Gastroesophageal sphincter (tissue), 4 donors: ENCODE results near the gene LHFPL3. TPM values are rescaled to one million over a fixed set of nuclear protein-coding genes. Genes with fewer than 3 reads are reported as not detected.

Source experiments
- ATAC-seq: fragments of 150-250 bp; one replicate; pipeline ENCODE4 v1.9.1; 2016; ENCODE audit warnings: mild to moderate bottlenecking, moderate library complexity
- H3K27ac ChIP-seq, 4 donors: fragments of 200-600 bp; sonication (generic) in 3 of 4; 1 replicate in 3 of 4; 2 replicates in 1 of 4; pipeline ENCODE4 v1.5.1; 2016 to 2019
- H3K27me3 ChIP-seq: fragments of 200-600 bp; sonication (generic); one replicate; pipeline ENCODE4 v1.5.1; 2019
- H3K36me3 ChIP-seq, 2 donors: fragments of 200-600 bp; sonication (generic); one replicate each; pipeline ENCODE4 v1.5.1; 2019; ENCODE audit warnings: control low read depth in 1 of 2
- H3K4me1 ChIP-seq, 3 donors: fragments of 200-600 bp; sonication (generic); 1 replicate in 2 of 3; 2 replicates in 1 of 3; pipeline ENCODE4 v1.5.1; 2016 to 2019; ENCODE audit warnings: control low read depth in 2 of 3
- H3K4me3 ChIP-seq, 2 donors: fragments of 200-600 bp; sonication (generic); one replicate each; pipeline ENCODE4 v1.5.1; 2019; ENCODE audit warnings: mild to moderate bottlenecking in 1 of 2, moderate library complexity in 1 of 2
- H3K9me3 ChIP-seq, 3 donors: fragments of 200-600 bp; sonication (generic); one replicate each; pipeline ENCODE4 v1.5.1; 2017 to 2019; ENCODE audit warnings: control low read depth in 2 of 3
- EP300 ChIP-seq: sonication (generic); formaldehyde crosslinking; IDR thresholded peaks from one replicate; pipeline ENCODE4 v1.6.1; 2017; ENCODE audit warnings: antibody characterized with exemption, mild to moderate bottlenecking
- POLR2A ChIP-seq, 2 donors: fragments of 450-650 bp; IDR thresholded peaks; one replicate each; pipeline ENCODE4 v1.6.1; 2017; ENCODE audit warnings: antibody characterized with exemption in 2 of 2, mild to moderate bottlenecking in 2 of 2, moderate library complexity in 1 of 2
- POLR2AphosphoS5 ChIP-seq: sonication (generic); formaldehyde crosslinking; IDR thresholded peaks from one replicate; pipeline ENCODE4 v1.6.1; 2017; ENCODE audit warnings: antibody characterized with exemption
- WGBS, 2 donors: methylation state at CpG; one replicate each; pipeline ENCODE4 v1.1.5; 2018; ENCODE audit warnings: low coverage in 1 of 2; 5-methylcytosine and 5-hydroxymethylcytosine counted together
- total RNA-seq, 4 donors: library from RNA; depleted of rRNA; stranded (reverse); fragments of >200 nt; gene quantifications; one replicate each; pipeline ENCODE4 v1.1.0, GENCODE V29; 2016
- TF ChIP-seq, protein P1 (sequence below), 4 experiments: fragments of 200-600 bp in 2 of 4; fragments of 450-650 bp in 2 of 4; sonication (generic) in 1 of 4; IDR thresholded peaks; one replicate each; pipeline ENCODE4 v1.5.1; 2017 to 2019; ENCODE audit warnings: antibody characterized with exemption in 4 of 4, mild to moderate bottlenecking in 2 of 4, moderate library complexity in 2 of 4

LHFPL3 gene
- total RNA-seq, 4 donors from 2014 or later, result not detected

DNA sequence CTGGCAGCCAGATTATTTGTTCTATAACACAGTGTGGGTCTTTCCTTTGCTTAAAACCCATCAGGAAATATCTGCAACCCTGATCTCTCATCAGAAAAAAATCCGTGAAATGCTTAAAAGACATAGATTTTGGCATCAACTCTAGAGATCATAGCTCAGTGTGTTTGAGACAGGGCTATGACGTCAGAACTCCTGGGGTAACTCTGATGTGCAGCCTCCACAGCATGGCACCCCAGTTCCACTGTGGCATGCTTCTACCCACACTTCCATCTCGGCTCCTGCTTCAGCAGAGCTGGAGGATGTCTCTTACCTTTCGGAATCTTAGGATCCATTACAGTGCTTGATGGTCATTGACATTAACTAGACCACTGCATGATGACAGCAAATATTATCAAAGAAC is 205.7 kb downstream of the LHFPL3 start:
- Histone ChIP-seq H3K4me3 (no peak overlapping the region), H3K4me1 (no peaks in the 10 kb centered on the region), H3K9me3 (peaks cover 0 to 3% (median 0%) of the 10 kb centered on the region in 3 donors), H3K36me3 (no peaks in the 10 kb centered on the region), H3K27me3 (no peaks in the 10 kb centered on the region), H3K27ac (no peak overlapping the region)
- no peak for ATAC-seq
- no peak for TF ChIP-seq POLR2A (IDR thresholded peaks at IDR 0.05)
- no peak for TF ChIP-seq POLR2AphosphoS5
- no peak for TF ChIP-seq EP300
- TF ChIP-seq, protein P1, sequence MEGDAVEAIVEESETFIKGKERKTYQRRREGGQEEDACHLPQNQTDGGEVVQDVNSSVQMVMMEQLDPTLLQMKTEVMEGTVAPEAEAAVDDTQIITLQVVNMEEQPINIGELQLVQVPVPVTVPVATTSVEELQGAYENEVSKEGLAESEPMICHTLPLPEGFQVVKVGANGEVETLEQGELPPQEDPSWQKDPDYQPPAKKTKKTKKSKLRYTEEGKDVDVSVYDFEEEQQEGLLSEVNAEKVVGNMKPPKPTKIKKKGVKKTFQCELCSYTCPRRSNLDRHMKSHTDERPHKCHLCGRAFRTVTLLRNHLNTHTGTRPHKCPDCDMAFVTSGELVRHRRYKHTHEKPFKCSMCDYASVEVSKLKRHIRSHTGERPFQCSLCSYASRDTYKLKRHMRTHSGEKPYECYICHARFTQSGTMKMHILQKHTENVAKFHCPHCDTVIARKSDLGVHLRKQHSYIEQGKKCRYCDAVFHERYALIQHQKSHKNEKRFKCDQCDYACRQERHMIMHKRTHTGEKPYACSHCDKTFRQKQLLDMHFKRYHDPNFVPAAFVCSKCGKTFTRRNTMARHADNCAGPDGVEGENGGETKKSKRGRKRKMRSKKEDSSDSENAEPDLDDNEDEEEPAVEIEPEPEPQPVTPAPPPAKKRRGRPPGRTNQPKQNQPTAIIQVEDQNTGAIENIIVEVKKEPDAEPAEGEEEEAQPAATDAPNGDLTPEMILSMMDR (IDR thresholded peaks at IDR 0.05), result no peak
- WGBS, 2 donors, result 50 to 58% methylated on average over 2 to 4 of the region's 4 CpGs

DNA sequence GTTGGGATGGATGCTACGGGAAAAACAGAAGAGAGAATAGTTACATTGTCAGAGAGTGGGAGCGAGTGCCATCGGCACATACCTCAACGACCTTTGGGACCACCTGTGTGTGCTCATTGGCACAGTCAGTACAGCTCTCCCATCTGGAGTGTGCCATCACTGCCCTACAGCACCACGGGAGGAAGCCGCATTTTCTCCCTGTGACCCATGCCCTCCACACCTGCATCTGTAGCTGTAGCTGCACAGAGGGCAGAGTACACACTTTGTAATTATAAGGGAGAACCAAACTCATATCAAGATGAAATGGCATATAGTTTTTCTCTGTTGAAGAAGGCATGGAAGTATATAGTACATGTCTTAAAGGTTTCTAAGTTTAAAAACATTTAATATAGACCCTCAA is 207.4 kb downstream of the LHFPL3 start:
- TF ChIP-seq POLR2A (IDR thresholded peaks at IDR 0.05) (no peak), EP300 (no peak), POLR2AphosphoS5 (no peak)
- TF ChIP-seq, protein P1 (IDR thresholded peaks at IDR 0.05), result no peak
- WGBS, 2 donors, result 72 to 73% methylated on average over 2 to 4 of the region's 6 CpGs
- H3K9me3 ChIP-seq, result peaks cover 0 to 3% (median 0%) of the 10 kb centered on the region in 3 donors
- no peak overlapping the region for H3K4me3 ChIP-seq
- no peak overlapping the region for H3K27ac ChIP-seq
- H3K27me3 ChIP-seq, result no peaks in the 10 kb centered on the region
- no peaks in the 10 kb centered on the region for H3K4me1 ChIP-seq
- ATAC-seq, result no peak
- no peaks in the 10 kb centered on the region for H3K36me3 ChIP-seq

GRCh38 chr7:104536956-104537355 is 208.6 kb downstream of the LHFPL3 start:
- Histone ChIP-seq H3K4me1 (no peaks in the 10 kb centered on the region), H3K27ac (no peak overlapping the region), H3K36me3 (no peaks in the 10 kb centered on the region), H3K4me3 (no peak overlapping the region), H3K9me3 (no peaks in the 10 kb centered on the region), H3K27me3 (no peaks in the 10 kb centered on the region)
- no peak for ATAC-seq
- 21 to 38% methylated on average over 1 of the region's 1 CpG for WGBS, 2 donors
- TF ChIP-seq, protein P1 (IDR thresholded peaks at IDR 0.05), result no peak
- TF ChIP-seq POLR2AphosphoS5 (no peak), EP300 (no peak), POLR2A (IDR thresholded peaks at IDR 0.05) (no peak)

DNA sequence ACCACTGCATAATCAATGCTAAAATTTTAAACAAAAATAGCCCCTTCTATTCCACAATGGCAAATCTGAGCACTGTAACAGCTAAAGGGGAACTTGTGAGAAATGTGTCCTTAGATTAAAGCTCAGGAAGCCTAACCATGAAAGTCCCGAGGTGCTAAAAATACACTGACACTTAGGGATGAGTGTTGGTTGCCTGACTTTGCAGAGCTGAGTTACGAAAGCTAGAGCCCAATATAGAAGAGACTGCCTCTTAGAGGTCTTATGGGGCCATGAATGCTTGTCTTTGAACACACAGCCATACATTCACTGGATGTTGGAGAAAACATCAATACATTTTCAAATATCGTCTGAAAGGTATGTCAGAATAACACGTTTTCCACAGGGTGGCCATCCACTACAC is 209.7 kb downstream of the LHFPL3 start:
- Histone ChIP-seq H3K27ac (no peak overlapping the region), H3K4me3 (no peak overlapping the region), H3K36me3 (no peaks in the 10 kb centered on the region), H3K9me3 (no peaks in the 10 kb centered on the region), H3K27me3 (no peaks in the 10 kb centered on the region), H3K4me1 (no peaks in the 10 kb centered on the region)
- TF ChIP-seq POLR2AphosphoS5, result no peak
- TF ChIP-seq, protein P1 (IDR thresholded peaks at IDR 0.05), result no peak
- TF ChIP-seq EP300, result no peak
- TF ChIP-seq POLR2A (IDR thresholded peaks at IDR 0.05), result no peak
- 53 to 64% methylated on average over 4 of the region's 4 CpGs for WGBS, 2 donors
- ATAC-seq, result no peak

DNA sequence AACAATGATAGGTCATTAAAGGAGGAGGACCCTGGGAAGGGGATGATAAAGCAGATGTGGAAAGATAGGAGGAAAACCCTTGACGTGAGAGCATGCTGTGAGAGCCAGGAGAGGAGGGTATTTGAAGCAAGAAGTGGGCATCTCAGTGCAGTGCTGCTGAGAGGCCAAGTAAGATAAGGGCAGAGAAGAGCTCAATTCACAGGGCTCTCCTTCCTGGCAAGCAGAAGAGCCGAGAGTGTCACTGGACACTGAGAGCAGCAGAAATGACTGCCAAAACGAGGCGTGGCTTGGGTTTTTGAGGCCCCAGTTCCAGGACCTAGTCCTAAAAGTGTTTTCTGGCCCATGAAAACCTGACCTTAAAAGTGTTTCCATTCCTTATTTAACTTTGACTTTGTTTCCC is 213.5 kb downstream of the LHFPL3 start:
- no peak for ATAC-seq
- no peak for TF ChIP-seq POLR2AphosphoS5
- TF ChIP-seq, protein P1 (IDR thresholded peaks at IDR 0.05), result no peak
- TF ChIP-seq EP300, result no peak
- no peak for TF ChIP-seq POLR2A (IDR thresholded peaks at IDR 0.05)
- Histone ChIP-seq H3K4me3 (no peak overlapping the region), H3K27me3 (no peaks in the 10 kb centered on the region), H3K36me3 (no peaks in the 10 kb centered on the region), H3K9me3 (no peaks in the 10 kb centered on the region), H3K27ac (no peak overlapping the region), H3K4me1 (no peaks in the 10 kb centered on the region)
- 35 to 41% methylated on average over 2 to 4 of the region's 4 CpGs for WGBS, 2 donors
